GM19099 (cell line): ENCODE data around the gene PALD1.

Experiments used
- POLR2A ChIP-seq: IDR thresholded peaks from 3 replicates; pipeline ENCODE4 v1.6.1; 2011; ENCODE audit warnings: low read depth; ENCODE audit not compliant: insufficient read length; ENCODE audit errors: extremely low read depth

PALD1 gene

GRCh38 chr10:70587045-70587658, 108.6 kb downstream of the PALD1 start:
- TF ChIP-seq POLR2A, result no peak

GRCh38 chr10:70588255-70588654, 109.7 kb downstream of the PALD1 start:
- no peak for TF ChIP-seq POLR2A

GRCh38 chr10:70588859-70589570, 110.4 kb downstream of the PALD1 start:
- TF ChIP-seq POLR2A, result no peak

GRCh38 chr10:70589762-70590654, 111.4 kb downstream of the PALD1 start:
- TF ChIP-seq POLR2A, result no peak

GRCh38 chr10:70590655-70591416, 112.3 kb downstream of the PALD1 start:
- no peak for TF ChIP-seq POLR2A

GRCh38 chr10:70592186-70592735, 113.7 kb downstream of the PALD1 start:
- no peak for TF ChIP-seq POLR2A

GRCh38 chr10:70592746-70593512, 114.4 kb downstream of the PALD1 start:
- no peak for TF ChIP-seq POLR2A

GRCh38 chr10:70593513-70593890, 114.9 kb downstream of the PALD1 start:
- TF ChIP-seq POLR2A, result no peak

- no peak for TF ChIP-seq POLR2A
Measured at GRCh38 chr10:70594161-70594560, 115.6 kb downstream of the PALD1 start.

- no peak for TF ChIP-seq POLR2A
Measured at GRCh38 chr10:70595566-70596016, 117.0 kb downstream of the PALD1 start.

- no peak for TF ChIP-seq POLR2A
Measured at GRCh38 chr10:70596110-70596798, 117.7 kb downstream of the PALD1 start.

GRCh38 chr10:70596860-70597809, 118.6 kb downstream of the PALD1 start:
- TF ChIP-seq POLR2A, result no peak
